Activated CD4-positive, alpha-beta T cell treated with anti-CD3 and anti-CD28 coated beads, Interleukin-2, Interleukin-4, amounts not matched to agents 100 ng/mL and 50 ng/mL, durations not matched to agents 16 hours and 8 hours (primary cell): ENCODE data around the gene GIMAP6.
"Not testable (repeated sequence)": the region's sequence is repeated elsewhere in the genome, so short reads cannot be mapped to it uniquely, and the experiment has no call there.

Experiments
- DNase-seq: peaks from one replicate; pipeline ENCODE4 v3.0.0-alpha.2; 2020; ENCODE audit warnings: low spot score

GIMAP6 gene

GRCh38 chr7:150645259-150646020 lies 13.3 kb upstream of the GIMAP6 start:
- no peak for DNase-seq

GRCh38 chr7:150642926-150643325 lies 10.7 kb upstream of the GIMAP6 start:
- no peak for DNase-seq

GRCh38 chr7:150641854-150642253 lies 9.7 kb upstream of the GIMAP6 start:
- DNase-seq = no peak

GRCh38 chr7:150633926-150634325 lies 1.7 kb upstream of the GIMAP6 start:
- DNase-seq = no peak

- peak; percentile 60 for DNase-seq
Observed at GRCh38 chr7:150631084-150631826, 930 bp downstream of the GIMAP6 start.

- no peak for DNase-seq
Observed at GRCh38 chr7:150629347-150629746, 2.8 kb downstream of the GIMAP6 start.

GRCh38 chr7:150627959-150628358 lies 4.2 kb downstream of the GIMAP6 start:
- DNase-seq = no peak

- DNase-seq = no peak
Observed at GRCh38 chr7:150626696-150627095, 5.5 kb downstream of the GIMAP6 start.

GRCh38 chr7:150621376-150621775 lies 10.8 kb downstream of the GIMAP6 start:
- peak; percentile 21 for DNase-seq

GRCh38 chr7:150620617-150621371 lies 11.4 kb downstream of the GIMAP6 start:
- DNase-seq = peak; percentile 41

GRCh38 chr7:150620061-150620460 lies 12.1 kb downstream of the GIMAP6 start:
- DNase-seq = no peak

GRCh38 chr7:150615221-150615755 lies 16.9 kb downstream of the GIMAP6 start:
- not testable (repeated sequence) for DNase-seq

- DNase-seq = not testable (repeated sequence)
Observed at GRCh38 chr7:150614426-150614825, 17.8 kb downstream of the GIMAP6 start.

GRCh38 chr7:150613880-150614279 lies 18.3 kb downstream of the GIMAP6 start:
- no peak for DNase-seq

GRCh38 chr7:150612925-150613324 lies 19.3 kb downstream of the GIMAP6 start:
- DNase-seq = no peak

- DNase-seq = no peak
Observed at GRCh38 chr7:150610233-150610632, 22.0 kb downstream of the GIMAP6 start.

GRCh38 chr7:150603600-150603999 lies 28.6 kb downstream of the GIMAP6 start:
- not testable (repeated sequence) for DNase-seq

- no peak for DNase-seq
Observed at GRCh38 chr7:150595361-150595760, 36.8 kb downstream of the GIMAP6 start.

GRCh38 chr7:150594805-150595204 lies 37.4 kb downstream of the GIMAP6 start:
- no peak for DNase-seq

GRCh38 chr7:150587551-150587950 lies 44.6 kb downstream of the GIMAP6 start:
- DNase-seq = no peak

- no peak for DNase-seq
Observed at GRCh38 chr7:150586785-150587152, 45.4 kb downstream of the GIMAP6 start.

- no peak for DNase-seq
Observed at GRCh38 chr7:150586068-150586784, 46.0 kb downstream of the GIMAP6 start.
